Measurements from ENCODE around the gene ACKR1. TPM values are rescaled to one million over a fixed set of nuclear protein-coding genes. Genes with fewer than 3 reads are reported as not detected.

Gene ACKR1
- total and polyA plus RNA-seq, 4 donors, result 0.08 to 17.2 (median 0.48) TPM; not detected in 1

- TF ChIP-seq CTCF (IDR thresholded peaks at IDR 0.05; ENCODE audit: low read depth, low read length, missing input control) (peak; percentile 81), RXRA (IDR thresholded peaks at IDR 0.05) (no peak)
Measured at GRCh38 chr1:159197561-159198557, 6.8 kb upstream of the ACKR1 start (continued).

- Histone ChIP-seq H3K9ac (ENCODE audit: low read depth in 1 of 2, low read length in 2 of 2) (no peak overlapping the region), H3K4me3 (ENCODE audit: low read depth in 1 of 3, low read length in 3 of 3) (no peak overlapping the region), H3K27me3 (ENCODE audit: control insufficient read depth in 4 of 4, insufficient read depth in 4 of 4, low read length in 3 of 4) (no peaks in the 10 kb centered on the region), H3K27ac (ENCODE audit: low read depth in 1 of 2, low read length in 2 of 2) (no peak overlapping the region), H3K36me3 (ENCODE audit: control insufficient read depth in 4 of 4, insufficient read depth in 3 of 4, low read depth in 1 of 4, low read length in 3 of 4) (no peaks in the 10 kb centered on the region), H3K4me1 (ENCODE audit: control insufficient read depth in 4 of 4, insufficient read depth in 4 of 4, low read length in 3 of 4) (no peaks in the 10 kb centered on the region), H3K9me3 (ENCODE audit: control insufficient read depth in 4 of 4, low read length in 3 of 4) (no peaks in the 10 kb centered on the region)
- no peak for DNase-seq (ENCODE audit: low spot score)
- WGBS, result 75% methylated on average over 5 of the region's 5 CpGs
- no peak for TF ChIP-seq ZBTB33 (IDR thresholded peaks at IDR 0.05)
- no peak for TF ChIP-seq HNF4G (IDR thresholded peaks at IDR 0.05)
- no peak for TF ChIP-seq TAF1 (conservative IDR thresholded peaks at IDR 0.05)
- TF ChIP-seq EGR1 (IDR thresholded peaks at IDR 0.05; ENCODE audit: low read depth in 2 of 2), result no peak
Measured at GRCh38 chr1:159199901-159200300, 4.8 kb upstream of the ACKR1 start.

- Histone ChIP-seq H3K9ac (ENCODE audit: low read depth in 1 of 2, low read length in 2 of 2) (no peak overlapping the region), H3K9me3 (ENCODE audit: control insufficient read depth in 4 of 4, low read length in 3 of 4) (no peaks in the 10 kb centered on the region), H3K36me3 (ENCODE audit: control insufficient read depth in 4 of 4, insufficient read depth in 3 of 4, low read depth in 1 of 4, low read length in 3 of 4) (no peaks in the 10 kb centered on the region), H3K27ac (ENCODE audit: low read depth in 1 of 2, low read length in 2 of 2) (no peak overlapping the region), H3K4me3 (ENCODE audit: low read depth in 1 of 3, low read length in 3 of 3) (no peak overlapping the region), H3K27me3 (ENCODE audit: control insufficient read depth in 4 of 4, insufficient read depth in 4 of 4, low read length in 3 of 4) (no peaks in the 10 kb centered on the region), H3K4me1 (ENCODE audit: control insufficient read depth in 4 of 4, insufficient read depth in 4 of 4, low read length in 3 of 4) (no peaks in the 10 kb centered on the region)
- no peak for TF ChIP-seq MAX (IDR thresholded peaks at IDR 0.05)
- TF ChIP-seq JUND (IDR thresholded peaks at IDR 0.05), result no peak
- TF ChIP-seq GABPA (IDR thresholded peaks at IDR 0.05 in 1 of 2, conservative IDR thresholded peaks at IDR 0.05 in 1 of 2), result no peak
- TF ChIP-seq FOXA1 (IDR thresholded peaks at IDR 0.05), result no peak
- no peak for TF ChIP-seq TAF1 (conservative IDR thresholded peaks at IDR 0.05)
- TF ChIP-seq YY1 (IDR thresholded peaks at IDR 0.05), result no peak
- TF ChIP-seq EGR1 (IDR thresholded peaks at IDR 0.05; ENCODE audit: low read depth in 2 of 2), result no peak
- WGBS, result 62% methylated on average over 18 of the region's 18 CpGs
- DNase-seq (ENCODE audit: low spot score), result no peak
Measured at GRCh38 chr1:159200769-159201168, 3.9 kb upstream of the ACKR1 start.
